Stimulated activated CD4-positive, alpha-beta T cell treated with anti-CD3 and anti-CD28 coated beads, Interleukin-12 subunit alpha, Interleukin-12 subunit beta, amount 100 ng/mL, for 48 hours (primary cell): ENCODE data around the gene KCNMA1.
"Not testable (repeated sequence)": the region's sequence is repeated elsewhere in the genome, so short reads cannot be mapped to it uniquely, and the experiment has no call there.

Source experiments
- DNase-seq, 3 donors: peaks; one replicate each; pipeline ENCODE4 v3.0.0-alpha.2; 2020; ENCODE audit warnings: low read depth in 2 of 3, low spot score in 1 of 3

The KCNMA1 gene

DNA sequence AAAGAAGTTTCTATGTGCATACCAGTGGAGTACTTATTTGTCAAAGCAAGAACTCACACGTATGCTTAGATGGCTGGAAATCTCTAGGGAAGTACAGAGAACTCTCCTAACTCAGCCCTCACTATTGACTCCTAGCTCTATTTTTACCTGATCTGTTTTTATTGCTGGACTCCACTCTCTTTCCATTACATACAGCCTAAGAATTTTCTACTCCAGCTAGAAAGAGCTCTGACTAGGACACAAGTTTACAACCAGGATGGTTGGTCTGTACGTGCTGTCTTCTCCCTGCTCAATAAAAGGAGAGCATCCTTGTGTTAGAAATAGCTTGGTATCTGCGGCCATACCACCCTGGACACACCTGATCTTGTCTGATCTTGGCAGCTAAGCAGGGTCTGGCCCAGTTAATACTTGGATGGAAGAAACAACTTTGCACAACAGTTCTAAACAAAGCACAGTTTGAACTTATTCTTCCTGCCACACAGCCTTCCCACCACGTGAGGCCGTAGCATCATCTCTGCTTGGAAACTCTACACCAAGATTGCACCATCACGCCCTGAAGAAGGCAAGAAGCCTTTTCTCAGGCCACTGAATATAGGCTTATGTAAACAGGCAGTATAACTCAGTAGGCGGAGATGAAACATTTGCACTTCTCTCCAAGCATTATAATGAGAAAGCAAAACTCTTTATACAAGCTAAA lies 50.7 kb downstream of the KCNMA1 start:
- no peak for DNase-seq

DNA sequence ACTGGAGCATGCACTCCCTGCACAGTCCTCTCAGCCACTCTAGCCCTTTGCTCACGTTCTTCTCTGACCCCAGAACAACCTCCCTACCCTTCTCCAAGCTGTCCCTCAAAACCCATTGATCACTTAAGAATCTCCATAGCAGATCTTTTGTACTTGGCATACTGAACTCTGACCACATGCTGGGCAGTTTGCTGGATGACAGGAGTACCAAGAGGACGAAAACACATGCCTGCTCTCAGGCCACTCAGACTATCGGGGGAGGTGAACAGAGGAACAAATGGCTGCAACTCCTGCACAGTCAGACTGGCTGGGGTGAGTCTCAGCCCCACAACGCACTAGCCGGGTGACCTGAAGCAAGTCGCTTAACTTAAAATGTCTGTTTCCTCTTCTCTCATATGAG lies 52.7 kb downstream of the KCNMA1 start:
- no peak for DNase-seq

DNA sequence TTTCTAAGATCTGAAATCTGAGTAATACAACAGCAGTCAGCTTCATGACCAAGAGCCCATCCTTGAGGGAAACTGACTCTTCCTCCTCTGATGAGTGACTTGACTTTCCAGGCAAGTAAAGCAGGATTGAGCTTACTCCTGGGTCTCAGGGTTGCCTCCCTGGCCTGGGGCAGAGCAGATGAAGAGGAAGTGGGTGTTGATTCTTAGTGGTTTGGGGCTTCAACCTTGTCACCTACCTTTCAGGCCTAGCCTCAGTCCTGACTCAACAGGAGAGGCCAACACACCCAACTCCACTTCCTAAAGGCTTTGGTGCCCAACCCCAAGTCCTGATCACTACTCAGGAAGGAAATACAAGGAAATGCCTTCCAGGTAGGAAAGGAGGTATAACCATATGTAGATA lies 54.1 kb downstream of the KCNMA1 start:
- DNase-seq: no peak

DNA sequence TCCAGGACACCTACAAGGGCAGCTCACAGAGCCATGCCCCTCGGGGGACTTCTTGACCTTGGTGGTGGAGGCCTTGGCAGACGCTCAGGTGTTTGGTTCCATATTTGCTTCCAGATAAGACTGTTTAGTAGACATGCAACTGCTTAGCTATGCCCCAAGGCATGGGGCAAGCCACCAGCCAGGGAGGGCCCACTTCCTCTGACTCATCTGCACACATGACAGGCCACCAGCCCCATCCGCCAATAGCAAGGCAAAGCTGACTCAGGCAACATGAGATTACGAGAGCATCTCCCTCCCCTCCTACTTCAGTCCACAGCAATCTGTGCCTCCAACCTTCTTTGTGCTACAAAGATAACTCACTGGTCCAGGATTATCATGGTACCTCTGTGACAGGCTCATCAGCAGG lies 54.9 kb downstream of the KCNMA1 start:
- no peak for DNase-seq

DNA sequence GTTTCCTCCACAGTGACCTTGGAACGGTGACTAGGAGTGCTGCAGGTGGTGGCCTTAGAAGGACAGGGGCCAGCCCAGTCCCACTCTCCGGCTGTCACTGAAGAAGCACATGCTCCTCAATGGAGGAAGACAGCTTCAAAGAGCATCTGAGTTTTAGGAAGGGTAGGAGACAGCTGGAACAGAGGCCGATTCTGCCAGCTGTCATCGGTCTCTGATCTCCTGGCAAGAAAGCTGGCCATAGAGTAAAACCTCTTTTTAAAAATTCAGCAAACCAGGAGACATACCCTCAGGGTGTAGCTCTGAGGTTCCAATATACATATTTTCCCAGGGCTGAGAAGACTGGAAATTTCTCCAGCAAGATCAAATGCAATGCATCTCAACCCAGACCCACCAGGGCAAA lies 55.9 kb downstream of the KCNMA1 start:
- no peak for DNase-seq

DNA sequence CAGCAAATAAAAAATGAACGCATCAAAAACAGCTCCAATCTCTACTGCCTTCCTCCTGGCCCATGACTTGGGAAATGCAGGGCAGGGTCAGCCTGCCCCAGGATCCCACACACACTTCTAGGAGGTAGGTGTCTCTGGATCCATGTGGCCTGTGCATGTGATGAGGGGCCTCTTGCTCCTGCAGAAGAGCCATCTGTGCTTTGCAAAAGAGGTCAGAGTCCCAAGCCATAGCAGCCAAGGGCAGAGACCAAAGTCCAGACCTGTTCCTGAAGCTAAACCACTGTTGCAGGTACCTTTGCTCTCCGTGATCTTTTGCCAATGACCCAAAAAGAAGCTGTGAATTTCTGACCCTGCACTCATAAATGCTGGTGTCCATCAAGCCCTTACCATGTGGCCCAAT lies 57.1 kb downstream of the KCNMA1 start:
- no peak for DNase-seq

DNA sequence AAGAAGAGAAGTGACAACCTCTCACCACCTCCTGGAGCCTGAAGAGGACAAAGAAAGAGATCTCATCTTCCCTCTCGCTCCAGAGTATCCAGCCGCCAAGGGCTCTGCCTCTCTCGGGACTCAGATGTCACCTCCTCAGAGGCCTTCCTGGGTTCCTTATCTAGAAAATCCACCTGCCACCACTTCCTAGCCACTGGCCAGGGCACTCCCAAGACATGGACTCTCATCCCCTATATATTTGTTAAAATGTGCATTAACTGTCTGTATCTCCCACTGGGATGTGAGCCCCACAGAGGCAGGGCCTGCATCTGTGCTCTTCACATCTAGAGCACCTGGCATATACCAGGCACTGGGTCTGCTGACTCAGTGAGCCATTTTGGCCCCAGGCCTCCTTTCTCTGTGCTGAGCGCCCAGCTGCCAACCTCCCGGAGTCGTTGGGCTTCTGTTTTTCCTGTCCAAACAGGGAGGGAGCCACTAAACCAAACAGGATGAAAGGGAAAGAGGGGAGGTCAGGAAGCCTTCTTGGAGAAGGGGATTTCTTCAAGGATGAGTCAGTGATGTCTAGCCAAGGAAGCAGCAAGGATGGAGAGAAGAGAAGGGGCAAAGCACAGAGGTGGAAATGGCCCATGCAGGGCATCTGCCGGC lies 58.9 kb downstream of the KCNMA1 start:
- no peak for DNase-seq

DNA sequence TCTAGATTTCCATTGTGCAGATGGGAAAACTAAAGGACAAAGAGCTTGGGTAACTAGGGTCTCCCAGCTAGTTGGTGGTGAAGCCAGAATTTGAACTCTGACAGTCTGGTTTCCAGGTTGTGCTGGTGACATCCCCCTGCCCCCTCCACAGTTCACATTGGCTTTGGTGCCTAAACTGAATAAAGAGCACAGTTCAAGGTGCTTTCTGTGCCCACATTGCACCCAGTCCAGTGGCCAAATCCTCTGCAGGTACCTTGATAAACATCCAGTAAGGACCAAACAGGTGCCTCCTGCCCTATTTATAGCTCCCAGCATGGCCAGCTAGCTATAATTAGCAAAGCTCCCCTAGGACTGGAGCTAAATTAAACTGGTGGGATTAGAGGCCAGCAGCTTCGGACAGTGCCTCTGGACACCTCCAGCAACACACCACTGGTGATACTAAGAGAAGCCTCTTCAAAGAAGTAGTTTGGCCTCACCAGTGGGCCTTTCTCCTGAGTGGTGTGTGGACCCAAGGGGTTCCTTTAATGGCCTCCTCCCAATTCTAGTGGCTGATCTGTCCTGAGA lies 59.9 kb downstream of the KCNMA1 start:
- no peak for DNase-seq

DNA sequence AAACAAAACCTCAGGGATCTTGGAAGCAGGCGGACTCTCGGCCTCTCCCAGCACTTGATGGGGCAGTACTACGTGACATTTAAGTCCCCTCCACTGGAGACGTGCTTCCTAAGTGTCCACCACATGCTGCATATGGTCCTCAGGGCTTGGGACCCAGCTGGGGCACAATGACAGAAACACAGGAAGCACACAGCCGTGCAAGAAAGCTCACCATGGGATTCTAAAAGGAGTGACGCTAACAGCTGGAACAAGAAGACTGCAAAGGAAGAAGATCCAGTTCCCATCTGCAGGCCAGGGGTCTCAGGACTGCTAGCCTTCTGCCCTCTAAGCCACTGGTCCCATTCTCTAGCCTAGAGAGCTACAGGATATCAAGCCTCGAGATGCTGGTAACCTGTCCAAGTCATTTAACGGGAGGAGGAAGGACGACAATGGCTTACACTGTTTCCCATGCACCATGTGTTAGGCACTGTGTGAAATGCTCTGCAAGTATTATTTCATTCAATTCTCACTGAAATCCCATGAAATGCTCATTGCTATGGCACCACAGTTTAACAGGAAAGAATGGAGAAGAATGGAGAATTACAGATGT lies 61.1 kb downstream of the KCNMA1 start:
- DNase-seq: no peak

DNA sequence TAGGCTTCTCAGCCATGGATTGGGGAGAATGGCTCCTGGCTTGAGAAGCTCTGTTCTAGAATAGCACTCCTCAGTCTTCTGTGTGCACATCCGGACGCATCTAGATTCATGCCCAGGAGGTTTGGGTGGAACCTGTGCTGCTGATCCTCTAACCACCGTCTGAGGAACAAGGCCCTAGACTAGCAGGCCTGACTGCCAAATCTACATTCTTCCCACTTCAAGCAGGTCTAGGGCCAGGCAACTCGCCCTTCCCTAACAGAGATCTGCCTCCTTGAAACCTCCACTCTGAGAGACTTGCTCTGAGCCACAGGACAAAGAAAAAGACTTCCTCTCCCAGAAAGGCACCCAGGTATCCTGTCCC lies 61.6 kb downstream of the KCNMA1 start:
- no peak for DNase-seq

DNA sequence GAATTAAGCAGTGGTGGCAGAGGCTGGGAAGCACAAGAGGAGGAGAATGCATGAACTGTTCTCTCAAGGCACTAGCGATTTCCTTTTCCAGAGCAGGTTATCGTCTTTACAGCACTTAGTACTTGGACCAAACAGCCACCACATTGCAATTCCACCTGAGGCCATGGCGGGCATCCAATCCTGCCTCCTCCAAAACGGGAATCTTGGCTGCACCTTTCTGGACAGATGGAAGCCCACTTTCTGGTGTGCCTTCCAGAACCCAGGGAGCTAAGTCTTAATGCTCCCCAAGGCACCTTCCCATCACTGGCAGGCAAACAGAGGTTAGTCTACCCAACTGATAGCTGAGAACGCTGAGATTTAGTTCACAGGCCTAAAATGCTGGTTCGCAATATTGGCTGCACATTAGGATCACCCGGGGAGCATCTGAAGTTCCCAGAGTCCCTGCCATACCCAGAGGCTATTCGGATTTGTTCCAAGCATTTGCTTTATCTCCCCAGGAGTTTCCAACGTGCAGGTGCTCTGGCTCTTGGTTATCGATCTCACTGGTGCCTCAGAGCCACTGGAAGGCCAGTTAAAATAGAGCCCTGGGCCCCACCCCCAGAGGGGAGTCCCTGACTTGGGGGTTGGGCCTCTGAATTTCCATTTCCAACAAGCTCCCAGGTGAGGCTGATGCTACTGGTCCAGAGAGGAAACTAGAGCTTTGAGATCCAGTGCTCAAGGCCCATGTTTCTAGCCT lies 62.2 kb downstream of the KCNMA1 start:
- DNase-seq: no peak

DNA sequence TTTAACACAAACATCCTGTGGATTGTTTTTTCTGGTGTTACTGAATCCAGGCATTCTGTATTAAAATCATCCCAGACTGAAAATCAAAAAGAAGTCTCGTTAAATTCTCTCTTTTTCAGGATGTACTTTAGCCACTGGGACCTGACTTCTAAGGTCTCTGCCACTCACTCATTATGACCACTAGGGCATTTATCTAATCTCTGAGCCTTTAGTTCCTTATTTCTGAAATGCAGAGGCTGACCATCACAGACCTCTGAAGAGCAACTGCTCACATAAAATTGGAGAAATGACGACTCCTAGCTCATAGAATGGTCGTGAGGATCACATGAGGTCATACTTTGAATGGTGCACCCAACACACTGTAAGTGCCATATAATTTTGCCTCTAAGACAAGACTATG lies 63.2 kb downstream of the KCNMA1 start:
- DNase-seq: no peak

DNA sequence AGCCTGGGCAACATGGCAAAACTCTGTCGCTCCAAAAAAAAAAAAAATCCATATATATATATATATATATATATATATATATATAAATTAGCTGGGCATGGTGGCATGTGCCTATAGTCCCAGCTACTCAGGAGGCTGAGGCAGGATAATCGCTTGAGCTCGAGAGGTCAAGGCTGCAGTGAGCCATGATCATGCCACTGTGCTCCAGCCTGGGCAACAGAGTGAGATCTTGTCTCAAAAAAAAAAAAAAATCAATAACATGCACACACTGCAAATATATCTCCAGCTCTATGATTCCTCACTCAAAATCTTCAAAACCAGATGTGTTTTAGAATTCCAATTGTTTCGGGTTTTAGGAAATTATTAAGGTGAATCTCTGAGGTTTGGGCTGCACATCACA lies 65.1 kb downstream of the KCNMA1 start:
- not testable (repeated sequence) for DNase-seq

DNA sequence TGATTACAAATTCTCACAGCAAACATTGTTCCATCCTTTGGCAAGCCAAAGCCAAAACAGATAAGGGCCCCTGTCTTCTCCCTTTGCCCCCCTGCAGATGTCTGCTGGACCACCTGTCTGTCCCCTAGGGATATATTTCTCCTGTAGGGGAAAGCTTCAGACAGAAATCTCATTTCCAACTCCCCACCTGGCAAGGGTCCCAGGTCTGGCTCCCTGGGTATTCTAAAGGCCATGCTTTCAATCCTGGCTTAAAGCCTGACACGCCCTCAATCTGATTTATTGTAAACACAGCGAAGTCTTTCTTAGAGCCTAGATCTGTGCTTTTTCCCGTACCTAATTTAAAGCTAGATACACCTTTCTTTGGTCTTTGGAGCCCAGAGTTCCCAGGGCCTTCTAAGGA lies 66.1 kb downstream of the KCNMA1 start:
- no peak for DNase-seq

DNA sequence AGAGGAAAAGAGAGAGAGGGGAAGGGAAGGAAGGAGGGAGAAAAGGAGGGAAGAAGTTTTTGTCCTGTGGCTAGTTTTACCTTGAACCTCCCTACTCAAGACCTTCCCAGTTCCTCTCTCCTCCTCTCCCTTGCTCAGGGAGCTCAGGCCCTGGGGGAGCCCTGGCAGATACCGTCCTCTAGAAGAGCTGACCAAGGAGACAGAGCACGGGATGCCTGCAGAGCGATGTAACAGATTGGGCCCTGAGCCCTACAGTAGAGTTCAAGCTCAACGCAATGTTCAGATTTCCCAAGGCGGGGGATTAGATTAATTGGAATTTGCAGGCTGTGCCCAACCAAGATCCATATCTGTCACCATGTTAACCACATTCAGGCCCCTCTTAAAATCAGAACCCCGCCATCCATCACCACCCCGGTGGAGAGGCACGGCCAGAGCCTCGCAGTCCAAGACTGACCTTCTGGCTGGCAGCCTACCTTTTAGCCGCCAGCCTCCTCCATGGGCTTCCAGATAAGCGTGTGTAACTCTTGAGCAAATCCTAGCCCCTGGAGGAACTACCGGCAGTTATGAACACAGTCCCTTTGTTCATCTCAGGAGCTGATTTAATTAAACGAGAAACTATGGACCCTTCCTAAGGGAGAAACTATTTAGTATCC lies 70.6 kb downstream of the KCNMA1 start:
- DNase-seq: no peak

DNA sequence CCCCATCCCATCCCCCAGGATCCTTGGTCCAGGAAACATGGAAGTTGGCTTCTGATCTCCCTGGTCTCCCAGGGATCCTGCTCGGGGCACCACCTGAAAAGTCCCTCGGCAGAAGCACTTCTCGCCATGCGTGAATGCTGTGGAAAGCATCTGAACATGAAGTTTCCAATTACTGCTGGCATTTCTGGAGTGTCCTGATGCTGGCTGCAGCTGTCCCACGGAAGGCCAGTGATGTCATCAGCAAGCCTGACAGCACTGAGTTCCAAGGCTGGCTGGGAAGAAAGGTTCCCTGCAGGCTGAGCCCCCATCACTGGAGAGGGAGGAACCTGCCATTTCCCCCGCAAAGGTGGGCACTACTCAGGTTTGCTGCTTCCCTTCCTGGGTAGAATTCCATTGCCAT lies 71.4 kb downstream of the KCNMA1 start:
- no peak for DNase-seq

DNA sequence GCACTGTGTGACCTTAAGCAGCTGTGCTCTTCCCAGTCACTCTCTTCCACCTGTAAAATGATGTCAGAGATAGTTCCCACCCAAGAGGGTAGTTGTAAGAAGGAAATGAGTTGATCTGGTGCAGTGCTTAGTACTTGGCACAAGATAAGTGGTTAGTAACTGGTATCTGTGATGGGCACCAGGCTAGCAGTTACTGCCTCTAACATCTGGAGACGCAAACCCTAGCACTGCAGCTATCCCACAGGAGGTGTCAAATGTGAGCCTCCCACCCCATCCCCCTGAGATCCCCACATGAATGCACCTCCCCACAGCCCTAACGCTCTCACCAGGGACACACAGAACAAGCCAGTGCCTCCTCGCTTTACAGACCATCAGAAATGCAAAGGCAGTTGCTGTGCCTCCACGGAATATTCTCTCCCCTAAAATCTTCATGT lies 72.0 kb downstream of the KCNMA1 start:
- no peak for DNase-seq

DNA sequence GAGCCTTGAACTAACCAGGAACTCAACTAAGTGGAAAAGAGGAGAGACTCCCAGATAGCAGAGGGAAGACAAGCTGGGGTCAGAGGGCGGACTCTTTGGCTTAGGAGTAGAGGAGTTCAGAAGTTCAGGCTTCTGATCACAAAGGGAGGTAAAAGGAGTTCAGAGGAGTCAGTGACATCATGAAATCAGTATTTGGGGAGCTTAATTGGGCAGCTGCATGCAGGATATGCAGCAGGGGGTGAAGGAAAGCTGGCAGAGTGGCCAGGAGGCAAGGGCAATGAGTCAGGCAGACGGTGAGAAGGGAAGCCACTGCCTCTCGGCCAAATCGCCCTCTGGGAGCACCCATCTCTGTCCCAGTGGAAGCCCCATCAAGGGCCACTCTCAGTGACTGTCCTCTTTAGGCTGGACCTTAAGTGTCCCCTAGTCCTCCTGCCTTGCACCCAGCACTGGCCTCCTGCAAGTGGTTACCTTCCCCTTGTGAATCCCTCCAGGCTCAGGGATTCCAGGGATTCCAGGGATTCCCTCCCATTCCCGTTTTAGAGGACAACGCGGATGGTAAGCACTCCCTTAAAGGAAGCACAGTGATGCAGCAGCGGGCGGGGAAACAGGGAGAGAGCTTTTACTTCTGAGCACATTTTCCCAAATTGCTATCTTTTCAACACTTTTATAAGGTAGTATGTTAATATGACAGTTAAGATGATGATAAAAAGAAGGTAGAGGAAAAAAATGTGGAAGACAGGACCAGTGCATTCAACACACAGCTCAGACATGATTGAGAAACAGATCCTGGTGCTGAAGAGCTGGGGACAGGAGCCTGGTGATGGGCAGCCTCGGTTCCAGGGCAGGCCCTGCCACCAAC lies 72.6 kb downstream of the KCNMA1 start:
- DNase-seq: no peak

DNA sequence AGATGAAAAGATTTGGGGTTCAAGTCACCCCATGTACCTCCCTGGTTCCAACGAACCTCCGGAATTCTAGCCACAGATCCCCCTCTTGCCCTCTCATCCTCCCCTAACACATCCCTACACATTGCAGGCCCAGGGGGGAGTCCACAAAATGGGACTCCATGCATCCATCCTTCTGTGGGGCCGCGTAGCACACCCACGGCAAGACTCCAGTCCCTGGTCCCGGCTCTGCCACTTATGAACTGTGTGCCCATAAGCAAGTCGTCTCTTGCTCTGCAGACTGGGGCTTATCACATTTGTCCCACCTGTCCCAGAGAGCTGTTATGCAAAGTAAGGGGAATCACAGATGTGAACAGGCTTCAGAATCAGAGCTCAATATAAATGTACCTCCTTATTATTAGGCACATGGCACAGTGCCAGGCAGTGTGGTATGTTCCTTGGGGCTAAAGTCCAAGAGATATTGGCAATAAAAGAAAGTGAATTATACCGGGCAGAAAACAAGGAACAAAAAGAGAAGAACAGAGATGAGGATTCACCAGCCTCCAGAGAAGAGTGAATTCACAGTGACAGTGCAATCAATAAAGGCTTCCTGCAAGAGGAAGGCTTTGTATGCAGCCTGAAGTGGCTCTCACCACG lies 73.9 kb downstream of the KCNMA1 start:
- DNase-seq: no peak

DNA sequence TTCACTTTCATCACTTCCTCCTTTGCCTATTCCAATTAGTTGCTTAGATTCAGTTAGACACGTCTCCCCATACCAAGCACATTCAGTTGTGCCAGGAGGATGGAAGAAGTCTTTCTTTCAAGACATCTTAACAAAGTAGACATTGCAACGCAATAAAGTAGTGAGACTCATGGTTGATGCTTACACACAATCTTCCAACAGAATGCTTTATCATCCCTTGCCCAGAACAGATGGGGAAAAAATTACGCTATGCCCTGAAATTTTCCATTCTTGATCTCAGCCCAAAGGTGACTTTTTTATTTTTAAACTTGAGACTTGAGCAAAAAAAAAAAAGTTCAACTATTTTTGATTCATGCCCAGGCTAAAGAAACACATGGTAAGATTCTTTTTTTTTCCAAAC lies 74.9 kb downstream of the KCNMA1 start:
- DNase-seq: no peak
